ENCODE measurements around the gene TRMT61A. TPM values are rescaled to one million over a fixed set of nuclear protein-coding genes. Genes with fewer than 3 reads are reported as not detected.

Gene TRMT61A
- total RNA-seq, 1 experiment from 2014 or later: 15.5 TPM

DNA sequence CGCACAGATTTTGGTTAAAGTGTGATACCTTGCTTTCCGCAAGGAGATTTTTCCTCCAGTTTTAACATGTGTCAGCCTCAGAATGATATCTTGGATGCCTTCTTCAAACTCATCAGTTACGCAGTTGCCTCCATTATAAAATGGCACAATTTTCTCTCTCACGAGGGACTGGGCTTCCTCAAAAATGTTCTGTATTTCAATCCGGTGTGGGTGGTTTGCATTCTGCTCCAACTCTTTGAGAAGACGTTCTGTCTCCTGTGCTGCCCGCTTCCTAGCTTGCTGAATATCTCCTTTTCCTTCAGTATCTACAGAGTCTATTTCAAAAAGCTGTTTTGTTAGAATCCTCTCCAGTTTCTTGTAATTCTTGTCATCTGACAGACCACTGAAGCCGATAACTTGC lies 31.7 kb downstream of the TRMT61A start (continued):
- TF ChIP-seq CDX4 (CRISPR knock-in tag; IDR thresholded peaks at IDR 0.05; ENCODE audit: borderline replicate concordance) (no peak), ZNF317 (CRISPR knock-in tag; IDR thresholded peaks at IDR 0.05; ENCODE audit: borderline replicate concordance, low read depth) (no peak), ESRRA (CRISPR knock-in tag; IDR thresholded peaks at IDR 0.05; ENCODE audit: borderline replicate concordance) (no peak), ELF4 (CRISPR knock-in tag; IDR thresholded peaks at IDR 0.05; ENCODE audit: low read depth) (no peak), CTCF (IDR thresholded peaks at IDR 0.05) (no peak), AFF4 (CRISPR knock-in tag; IDR thresholded peaks at IDR 0.05; ENCODE audit: borderline replicate concordance) (no peak), ZNF138 (CRISPR knock-in tag; conservative IDR thresholded peaks at IDR 0.05) (no peak), ZNF671 (CRISPR knock-in tag; IDR thresholded peaks at IDR 0.05) (no peak), TEAD4 (CRISPR knock-in tag; IDR thresholded peaks at IDR 0.05) (no peak), CREB1 (CRISPR knock-in tag; IDR thresholded peaks at IDR 0.05) (no peak)
- TF ChIP-seq, protein P1, sequence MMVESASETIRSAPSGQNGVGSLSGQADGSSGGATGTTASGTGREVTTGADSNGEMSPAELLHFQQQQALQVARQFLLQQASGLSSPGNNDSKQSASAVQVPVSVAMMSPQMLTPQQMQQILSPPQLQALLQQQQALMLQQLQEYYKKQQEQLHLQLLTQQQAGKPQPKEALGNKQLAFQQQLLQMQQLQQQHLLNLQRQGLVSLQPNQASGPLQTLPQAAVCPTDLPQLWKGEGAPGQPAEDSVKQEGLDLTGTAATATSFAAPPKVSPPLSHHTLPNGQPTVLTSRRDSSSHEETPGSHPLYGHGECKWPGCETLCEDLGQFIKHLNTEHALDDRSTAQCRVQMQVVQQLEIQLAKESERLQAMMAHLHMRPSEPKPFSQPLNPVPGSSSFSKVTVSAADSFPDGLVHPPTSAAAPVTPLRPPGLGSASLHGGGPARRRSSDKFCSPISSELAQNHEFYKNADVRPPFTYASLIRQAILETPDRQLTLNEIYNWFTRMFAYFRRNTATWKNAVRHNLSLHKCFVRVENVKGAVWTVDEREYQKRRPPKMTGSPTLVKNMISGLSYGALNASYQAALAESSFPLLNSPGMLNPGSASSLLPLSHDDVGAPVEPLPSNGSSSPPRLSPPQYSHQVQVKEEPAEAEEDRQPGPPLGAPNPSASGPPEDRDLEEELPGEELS (CRISPR knock-in tag; IDR thresholded peaks at IDR 0.05): no peak
- TF ChIP-seq, protein P2, sequence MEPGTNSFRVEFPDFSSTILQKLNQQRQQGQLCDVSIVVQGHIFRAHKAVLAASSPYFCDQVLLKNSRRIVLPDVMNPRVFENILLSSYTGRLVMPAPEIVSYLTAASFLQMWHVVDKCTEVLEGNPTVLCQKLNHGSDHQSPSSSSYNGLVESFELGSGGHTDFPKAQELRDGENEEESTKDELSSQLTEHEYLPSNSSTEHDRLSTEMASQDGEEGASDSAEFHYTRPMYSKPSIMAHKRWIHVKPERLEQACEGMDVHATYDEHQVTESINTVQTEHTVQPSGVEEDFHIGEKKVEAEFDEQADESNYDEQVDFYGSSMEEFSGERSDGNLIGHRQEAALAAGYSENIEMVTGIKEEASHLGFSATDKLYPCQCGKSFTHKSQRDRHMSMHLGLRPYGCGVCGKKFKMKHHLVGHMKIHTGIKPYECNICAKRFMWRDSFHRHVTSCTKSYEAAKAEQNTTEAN (CRISPR knock-in tag; IDR thresholded peaks at IDR 0.05): no peak
- TF ChIP-seq, protein P3, sequence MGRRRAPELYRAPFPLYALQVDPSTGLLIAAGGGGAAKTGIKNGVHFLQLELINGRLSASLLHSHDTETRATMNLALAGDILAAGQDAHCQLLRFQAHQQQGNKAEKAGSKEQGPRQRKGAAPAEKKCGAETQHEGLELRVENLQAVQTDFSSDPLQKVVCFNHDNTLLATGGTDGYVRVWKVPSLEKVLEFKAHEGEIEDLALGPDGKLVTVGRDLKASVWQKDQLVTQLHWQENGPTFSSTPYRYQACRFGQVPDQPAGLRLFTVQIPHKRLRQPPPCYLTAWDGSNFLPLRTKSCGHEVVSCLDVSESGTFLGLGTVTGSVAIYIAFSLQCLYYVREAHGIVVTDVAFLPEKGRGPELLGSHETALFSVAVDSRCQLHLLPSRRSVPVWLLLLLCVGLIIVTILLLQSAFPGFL (CRISPR knock-in tag; IDR thresholded peaks at IDR 0.05; ENCODE audit: borderline replicate concordance): no peak

- POLR2A ChIA-PET: interaction anchor here (0.7 to 1.5 kb wide), 6 partner anchors 8 to 67 kb away, joined by 3 to 6 read pairs (median 3); partner anchors contain the start of genes CKB and KLC1
- CTCF ChIA-PET: interaction anchor here (0.8 to 2.2 kb wide), 8 partner anchors 9 to 154 kb away, joined by 3 to 15 read pairs (median 4); partner anchors contain the start of genes CKB, KLC1, XRCC3 and ZFYVE21
- peaks cover 22% of the 10 kb centered on the region for H3K36me3 Mint-ChIP-seq
- peak overlapping the region; percentile 98 for H3K4me3 Mint-ChIP-seq
- H3K9me3 Mint-ChIP-seq: no peaks in the 10 kb centered on the region
- TF ChIP-seq ZNF232 (CRISPR knock-in tag; IDR thresholded peaks at IDR 0.05) (no peak), ZNF281 (CRISPR knock-in tag; IDR thresholded peaks at IDR 0.05) (no peak), TEAD4 (CRISPR knock-in tag; IDR thresholded peaks at IDR 0.05) (no peak), GTF2I (CRISPR knock-in tag; conservative IDR thresholded peaks at IDR 0.05) (no peak)
- TF ChIP-seq, protein P4, sequence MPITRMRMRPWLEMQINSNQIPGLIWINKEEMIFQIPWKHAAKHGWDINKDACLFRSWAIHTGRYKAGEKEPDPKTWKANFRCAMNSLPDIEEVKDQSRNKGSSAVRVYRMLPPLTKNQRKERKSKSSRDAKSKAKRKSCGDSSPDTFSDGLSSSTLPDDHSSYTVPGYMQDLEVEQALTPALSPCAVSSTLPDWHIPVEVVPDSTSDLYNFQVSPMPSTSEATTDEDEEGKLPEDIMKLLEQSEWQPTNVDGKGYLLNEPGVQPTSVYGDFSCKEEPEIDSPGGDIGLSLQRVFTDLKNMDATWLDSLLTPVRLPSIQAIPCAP (CRISPR knock-in tag; IDR thresholded peaks at IDR 0.05): no peak
- H3K4me1 Mint-ChIP-seq: peaks cover 27% of the 10 kb centered on the region
- no peaks in the 10 kb centered on the region for H3K27me3 Mint-ChIP-seq (ENCODE audit: low read depth)
- peak overlapping the region; percentile 95 for H3K27ac Mint-ChIP-seq
- peak; percentile 13 for ATAC-seq
- no peak for DNase-seq (ENCODE audit: low spot score)
These were observed 32.6 kb downstream of the TRMT61A start for GRCh38 chr14:103561381-103562178.
